GM18511 (cell line): ENCODE measurements around the gene ALDH9A1.
"Not testable (repeated sequence)": the region's sequence is repeated elsewhere in the genome, so short reads cannot be mapped to it uniquely, and the experiment has no call there.

Source experiments
- ATAC-seq: cut with Tn5 transposase; IDR thresholded peaks from one replicate; pipeline ENCODE4 v1.9.1; 2021; ENCODE audit warnings: mild to moderate bottlenecking, moderate library complexity; ENCODE audit not compliant: unreplicated experiment

The ALDH9A1 gene

GRCh38 chr1:165697881-165698760, at the start of gene ALDH9A1:
TSS of gene ALDH9A1 (minus strand) at chr1:165698562. CDS start at chr1:165698558, 4 bp downstream.
- ATAC-seq = peak; percentile 94

GRCh38 chr1:165747632-165748447, 49.5 kb upstream of the ALDH9A1 start:
- no peak for ATAC-seq

- not testable (repeated sequence) for ATAC-seq
These were observed 46.6 kb upstream of the ALDH9A1 start for GRCh38 chr1:165744913-165745312.

GRCh38 chr1:165742194-165742593, 43.8 kb upstream of the ALDH9A1 start:
- no peak for ATAC-seq

- ATAC-seq = peak; percentile 97
These were observed 40.4 kb upstream of the ALDH9A1 start for GRCh38 chr1:165738794-165739193.

- ATAC-seq = no peak
These were observed 38.8 kb upstream of the ALDH9A1 start for GRCh38 chr1:165737196-165737595.

GRCh38 chr1:165734906-165735305, 36.5 kb upstream of the ALDH9A1 start:
- ATAC-seq = no peak

GRCh38 chr1:165726841-165727240, 28.5 kb upstream of the ALDH9A1 start:
- ATAC-seq = no peak

- no peak for ATAC-seq
These were observed 27.8 kb upstream of the ALDH9A1 start for GRCh38 chr1:165726169-165726568.

GRCh38 chr1:165717918-165718515, 19.7 kb upstream of the ALDH9A1 start:
- ATAC-seq = peak; percentile 68

- not testable (repeated sequence) for ATAC-seq
These were observed 18.1 kb upstream of the ALDH9A1 start for GRCh38 chr1:165716265-165717051.

- no peak for ATAC-seq
These were observed 14.4 kb upstream of the ALDH9A1 start for GRCh38 chr1:165712764-165713163.

- no peak for ATAC-seq
These were observed 9.8 kb upstream of the ALDH9A1 start for GRCh38 chr1:165707984-165708706.

- ATAC-seq = no peak
These were observed 5.3 kb upstream of the ALDH9A1 start for GRCh38 chr1:165703648-165704047.

- not testable (repeated sequence) for ATAC-seq
These were observed 3.6 kb upstream of the ALDH9A1 start for GRCh38 chr1:165701922-165702321.

- ATAC-seq = no peak
These were observed 1.2 kb upstream of the ALDH9A1 start for GRCh38 chr1:165699577-165699976.

GRCh38 chr1:165698761-165699052, 345 bp upstream of the ALDH9A1 start:
- peak; percentile 15 for ATAC-seq

GRCh38 chr1:165697491-165697880, 876 bp downstream of the ALDH9A1 start:
- no peak for ATAC-seq

GRCh38 chr1:165696625-165697100, 1.7 kb downstream of the ALDH9A1 start:
- no peak for ATAC-seq

- ATAC-seq = no peak
These were observed 3.3 kb downstream of the ALDH9A1 start for GRCh38 chr1:165695031-165695430.
